ENCODE results near the gene CARTPT.

GRCh38 chr5:71680510-71680909, 38.6 kb upstream of the CARTPT start:
- TF ChIP-seq, protein P1, sequence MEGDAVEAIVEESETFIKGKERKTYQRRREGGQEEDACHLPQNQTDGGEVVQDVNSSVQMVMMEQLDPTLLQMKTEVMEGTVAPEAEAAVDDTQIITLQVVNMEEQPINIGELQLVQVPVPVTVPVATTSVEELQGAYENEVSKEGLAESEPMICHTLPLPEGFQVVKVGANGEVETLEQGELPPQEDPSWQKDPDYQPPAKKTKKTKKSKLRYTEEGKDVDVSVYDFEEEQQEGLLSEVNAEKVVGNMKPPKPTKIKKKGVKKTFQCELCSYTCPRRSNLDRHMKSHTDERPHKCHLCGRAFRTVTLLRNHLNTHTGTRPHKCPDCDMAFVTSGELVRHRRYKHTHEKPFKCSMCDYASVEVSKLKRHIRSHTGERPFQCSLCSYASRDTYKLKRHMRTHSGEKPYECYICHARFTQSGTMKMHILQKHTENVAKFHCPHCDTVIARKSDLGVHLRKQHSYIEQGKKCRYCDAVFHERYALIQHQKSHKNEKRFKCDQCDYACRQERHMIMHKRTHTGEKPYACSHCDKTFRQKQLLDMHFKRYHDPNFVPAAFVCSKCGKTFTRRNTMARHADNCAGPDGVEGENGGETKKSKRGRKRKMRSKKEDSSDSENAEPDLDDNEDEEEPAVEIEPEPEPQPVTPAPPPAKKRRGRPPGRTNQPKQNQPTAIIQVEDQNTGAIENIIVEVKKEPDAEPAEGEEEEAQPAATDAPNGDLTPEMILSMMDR (IDR thresholded peaks at IDR 0.05; ENCODE audit: low read depth, low read length), result no peak
- TF ChIP-seq MAX (IDR thresholded peaks at IDR 0.05; ENCODE audit: low read depth, low read length) (no peak), POLR2A (IDR thresholded peaks at IDR 0.05; ENCODE audit: extremely low read depth, insufficient read length) (no peak), MYC (IDR thresholded peaks at IDR 0.05; ENCODE audit: low read depth, low read length) (no peak)
